SU-DHL-6 (cell line): ENCODE results near the gene FAM47E.

Experiments
- H2AFZ ChIP-seq: fragments of 200-600 bp; sonication (generic); 2 replicates; pipeline ENCODE4 v1.6.1; 2014; ENCODE audit warnings: low read depth, mild to moderate bottlenecking, moderate library complexity, mixed read lengths, antibody characterized with exemption, low read length; ENCODE audit not compliant: severe bottlenecking
- H3F3A ChIP-seq: fragments of 200-600 bp; shearing (Covaris generic); 2 replicates; pipeline ENCODE4 v1.6.0; 2016; ENCODE audit warnings: antibody characterized with exemption, mild to moderate bottlenecking; ENCODE audit not compliant: insufficient read depth
- H3K27ac ChIP-seq: fragments of 200-600 bp; sonication (generic); 2 replicates; pipeline ENCODE4 v1.5.1; 2016; ENCODE audit warnings: low read depth, mild to moderate bottlenecking, low read length, moderate library complexity, mixed read lengths
- H3K27me3 ChIP-seq: fragments of 200-600 bp; sonication (generic), shearing (Covaris generic); 2 replicates; pipeline ENCODE4 v1.6.0; 2014; ENCODE audit warnings: mild to moderate bottlenecking, low read length
- H3K36me3 ChIP-seq: fragments of 200-600 bp; sonication (generic); 2 replicates; pipeline ENCODE4 v1.6.1; 2014; ENCODE audit warnings: mild to moderate bottlenecking, low read length, mixed read lengths
- H3K4me2 ChIP-seq: fragments of 300-600, 200-600 bp; shearing (Covaris generic), sonication (generic); 2 replicates; pipeline ENCODE4 v1.6.0; 2014; ENCODE audit warnings: low read length, low read depth, mild to moderate bottlenecking; ENCODE audit not compliant: poor library complexity, severe bottlenecking
- H3K4me3 ChIP-seq: fragments of 200-600 bp; sonication (generic); 2 replicates; pipeline ENCODE4 v1.5.1; 2014; ENCODE audit warnings: antibody characterized with exemption, low read length, mild to moderate bottlenecking, mixed read lengths; ENCODE audit not compliant: insufficient read depth, poor library complexity, severe bottlenecking
- H3K79me2 ChIP-seq: fragments of 200-600 bp; sonication (generic); 2 replicates; pipeline ENCODE4 v1.6.1; 2014; ENCODE audit warnings: mild to moderate bottlenecking, low read length, moderate library complexity; ENCODE audit not compliant: insufficient read depth
- H3K9ac ChIP-seq: fragments of 200-600 bp; sonication (generic); 2 replicates; pipeline ENCODE4 v1.7.0; 2014; ENCODE audit warnings: mild to moderate bottlenecking, low read length
- H3K9me2 ChIP-seq: fragments of 200-600 bp; sonication (generic); replicated peaks from 2 replicates; pipeline ENCODE4 v1.6.1; 2014; ENCODE audit warnings: low read length; ENCODE audit not compliant: insufficient read depth
- H3K9me3 ChIP-seq: fragments of 200-600 bp; sonication (generic); 2 replicates; pipeline ENCODE4 v1.6.1; 2014; ENCODE audit warnings: low read length, mixed read lengths; ENCODE audit not compliant: insufficient read depth
- H4K20me1 ChIP-seq: fragments of 200-600 bp; sonication (generic); 2 replicates; pipeline ENCODE4 v1.6.1; 2014; ENCODE audit warnings: low read depth, mild to moderate bottlenecking, antibody characterized with exemption, low read length, moderate library complexity, mixed read lengths
- EZH2phosphoT487 ChIP-seq: fragments of 200-600 bp; sonication (generic), shearing (Covaris generic); conservative IDR thresholded peaks from 2 replicates; pipeline ENCODE4 v1.6.1; 2018; ENCODE audit warnings: mild to moderate bottlenecking, antibody characterized with exemption, low read length, moderate library complexity, mixed read lengths
- TF ChIP-seq, protein P1 (sequence below): fragments of 200-600 bp; sonication (generic); IDR thresholded peaks from one replicate; pipeline ENCODE4 v1.5.1; 2017; ENCODE audit warnings: antibody characterized with exemption, mild to moderate bottlenecking, low read length, moderate library complexity; ENCODE audit not compliant: insufficient read depth, poor library complexity, severe bottlenecking

Gene FAM47E

GRCh38 chr4:76305033-76305687 lies 53.6 kb downstream of the FAM47E start:
- H3K9ac ChIP-seq: no peak overlapping the region

GRCh38 chr4:76305971-76306881 lies 54.7 kb downstream of the FAM47E start, which contains the start of gene STBD1:
Gene STBD1, plus strand, starts transcription at chr4:76306733. Its CDS starts 37 bp downstream, at chr4:76306770.
- H3K4me3 ChIP-seq: no peak within 1 kb of the TSS
- H2AFZ ChIP-seq: no peak within 1 kb of the TSS
- H3K9me2 ChIP-seq: no peaks in the 10 kb centered on the region
- no peaks in the 10 kb centered on the region for H3K36me3 ChIP-seq
- no peak for TF ChIP-seq EZH2phosphoT487
- TF ChIP-seq, protein P1, sequence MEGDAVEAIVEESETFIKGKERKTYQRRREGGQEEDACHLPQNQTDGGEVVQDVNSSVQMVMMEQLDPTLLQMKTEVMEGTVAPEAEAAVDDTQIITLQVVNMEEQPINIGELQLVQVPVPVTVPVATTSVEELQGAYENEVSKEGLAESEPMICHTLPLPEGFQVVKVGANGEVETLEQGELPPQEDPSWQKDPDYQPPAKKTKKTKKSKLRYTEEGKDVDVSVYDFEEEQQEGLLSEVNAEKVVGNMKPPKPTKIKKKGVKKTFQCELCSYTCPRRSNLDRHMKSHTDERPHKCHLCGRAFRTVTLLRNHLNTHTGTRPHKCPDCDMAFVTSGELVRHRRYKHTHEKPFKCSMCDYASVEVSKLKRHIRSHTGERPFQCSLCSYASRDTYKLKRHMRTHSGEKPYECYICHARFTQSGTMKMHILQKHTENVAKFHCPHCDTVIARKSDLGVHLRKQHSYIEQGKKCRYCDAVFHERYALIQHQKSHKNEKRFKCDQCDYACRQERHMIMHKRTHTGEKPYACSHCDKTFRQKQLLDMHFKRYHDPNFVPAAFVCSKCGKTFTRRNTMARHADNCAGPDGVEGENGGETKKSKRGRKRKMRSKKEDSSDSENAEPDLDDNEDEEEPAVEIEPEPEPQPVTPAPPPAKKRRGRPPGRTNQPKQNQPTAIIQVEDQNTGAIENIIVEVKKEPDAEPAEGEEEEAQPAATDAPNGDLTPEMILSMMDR: no peak
- H3K79me2 ChIP-seq: no peaks in the 10 kb centered on the region
- no peaks in the 10 kb centered on the region for H3K9me3 ChIP-seq
- H3K9ac ChIP-seq: no peak within 1 kb of the TSS
- no peak within 1 kb of the TSS for H3K27ac ChIP-seq
- no peak within 1 kb of the TSS for H3K4me2 ChIP-seq
- H3F3A ChIP-seq: no peaks in the 10 kb centered on the region
- no peaks in the 10 kb centered on the region for H3K27me3 ChIP-seq
- no peaks in the 10 kb centered on the region for H4K20me1 ChIP-seq

More at GRCh38 chr4:76305033-76305687, 53.6 kb downstream of the FAM47E start:
- Histone ChIP-seq H3K36me3 (no peaks in the 10 kb centered on the region), H4K20me1 (no peaks in the 10 kb centered on the region), H3K4me3 (no peak overlapping the region), H3K27me3 (no peaks in the 10 kb centered on the region), H2AFZ (no peak overlapping the region), H3K9me3 (no peaks in the 10 kb centered on the region), H3F3A (no peaks in the 10 kb centered on the region), H3K4me2 (no peak overlapping the region), H3K27ac (no peak overlapping the region), H3K9me2 (no peaks in the 10 kb centered on the region), H3K79me2 (no peaks in the 10 kb centered on the region)
- TF ChIP-seq, protein P1: no peak
- TF ChIP-seq EZH2phosphoT487: no peak

- Histone ChIP-seq H3K9ac (no peak overlapping the region), H3K9me3 (no peaks in the 10 kb centered on the region), H3K27ac (no peak overlapping the region), H4K20me1 (no peaks in the 10 kb centered on the region), H3K36me3 (no peaks in the 10 kb centered on the region), H3K79me2 (no peaks in the 10 kb centered on the region), H3F3A (no peaks in the 10 kb centered on the region), H2AFZ (no peak overlapping the region), H3K4me3 (no peak overlapping the region), H3K27me3 (no peaks in the 10 kb centered on the region), H3K4me2 (no peak overlapping the region), H3K9me2 (no peaks in the 10 kb centered on the region)
- TF ChIP-seq, protein P1: no peak
- no peak for TF ChIP-seq EZH2phosphoT487
Observed at GRCh38 chr4:76306882-76307659, 55.5 kb downstream of the FAM47E start.
